Choroid plexus epithelial cell (primary cell): ENCODE data around the gene SPATS2L.
A peak's percentile ranks its signal among the peaks of the same experiment; 100 is the strongest.

Experiments used
- DNase-seq: peaks from one replicate; pipeline ENCODE4 v3.0.0-alpha.2; 2010; ENCODE audit warnings: low read depth
- H3K4me3 ChIP-seq: 2 replicates; pipeline ENCODE4 v1.5.1; 2011; ENCODE audit warnings: low read depth, mild to moderate bottlenecking, control low read depth, low read length, moderate library complexity
- TF ChIP-seq, protein P1 (sequence below): conservative IDR thresholded peaks from 2 replicates; pipeline ENCODE4 v1.5.1; 2011; ENCODE audit warnings: low read depth, mild to moderate bottlenecking, control low read depth, inconsistent platforms, low read length, moderate library complexity

The SPATS2L gene

DNA sequence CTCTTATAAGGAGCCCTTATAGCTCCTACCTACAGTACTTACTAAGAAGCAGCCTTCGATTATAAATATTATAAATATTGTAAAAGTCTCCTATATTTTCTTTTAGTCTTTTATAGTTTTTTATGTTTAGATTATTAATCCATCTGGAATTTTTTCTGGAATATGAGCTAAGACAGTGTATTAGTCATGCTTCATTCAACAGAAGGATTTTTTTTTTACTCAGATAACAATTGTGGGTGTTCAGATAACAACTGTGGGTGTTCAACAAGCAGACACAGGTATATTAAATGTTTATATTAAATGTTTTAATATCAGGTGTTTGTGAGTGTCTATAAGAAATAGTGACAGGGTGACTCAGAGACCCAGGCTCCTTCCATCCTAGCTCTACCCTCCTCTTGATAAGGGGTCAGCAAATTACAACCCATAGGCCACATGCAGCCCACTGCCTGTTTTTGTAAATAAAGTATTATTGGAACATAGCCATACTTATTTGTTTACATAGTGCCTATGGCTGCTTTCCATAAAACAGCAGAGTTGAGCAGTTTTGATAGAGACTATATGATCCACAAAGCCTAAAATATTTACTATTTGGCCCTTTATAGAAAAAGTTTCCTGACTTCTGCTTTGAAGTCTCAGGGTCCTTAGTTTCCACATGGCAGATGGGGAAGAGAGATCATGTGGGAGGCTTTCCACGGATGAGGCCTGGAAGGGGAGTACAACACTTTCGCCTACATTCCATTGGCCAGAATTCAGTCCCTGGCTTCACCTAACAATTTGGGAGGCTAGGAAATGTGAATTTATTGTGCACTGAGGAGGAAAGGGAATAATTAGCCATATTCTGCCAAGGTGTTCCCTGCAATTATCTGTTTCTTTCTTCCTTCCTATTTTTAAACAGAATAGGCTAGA is 4.3 kb upstream of the SPATS2L start:
- TF ChIP-seq, protein P1, sequence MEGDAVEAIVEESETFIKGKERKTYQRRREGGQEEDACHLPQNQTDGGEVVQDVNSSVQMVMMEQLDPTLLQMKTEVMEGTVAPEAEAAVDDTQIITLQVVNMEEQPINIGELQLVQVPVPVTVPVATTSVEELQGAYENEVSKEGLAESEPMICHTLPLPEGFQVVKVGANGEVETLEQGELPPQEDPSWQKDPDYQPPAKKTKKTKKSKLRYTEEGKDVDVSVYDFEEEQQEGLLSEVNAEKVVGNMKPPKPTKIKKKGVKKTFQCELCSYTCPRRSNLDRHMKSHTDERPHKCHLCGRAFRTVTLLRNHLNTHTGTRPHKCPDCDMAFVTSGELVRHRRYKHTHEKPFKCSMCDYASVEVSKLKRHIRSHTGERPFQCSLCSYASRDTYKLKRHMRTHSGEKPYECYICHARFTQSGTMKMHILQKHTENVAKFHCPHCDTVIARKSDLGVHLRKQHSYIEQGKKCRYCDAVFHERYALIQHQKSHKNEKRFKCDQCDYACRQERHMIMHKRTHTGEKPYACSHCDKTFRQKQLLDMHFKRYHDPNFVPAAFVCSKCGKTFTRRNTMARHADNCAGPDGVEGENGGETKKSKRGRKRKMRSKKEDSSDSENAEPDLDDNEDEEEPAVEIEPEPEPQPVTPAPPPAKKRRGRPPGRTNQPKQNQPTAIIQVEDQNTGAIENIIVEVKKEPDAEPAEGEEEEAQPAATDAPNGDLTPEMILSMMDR: no peak
- H3K4me3 ChIP-seq: no peak overlapping the region
- DNase-seq: no peak

DNA sequence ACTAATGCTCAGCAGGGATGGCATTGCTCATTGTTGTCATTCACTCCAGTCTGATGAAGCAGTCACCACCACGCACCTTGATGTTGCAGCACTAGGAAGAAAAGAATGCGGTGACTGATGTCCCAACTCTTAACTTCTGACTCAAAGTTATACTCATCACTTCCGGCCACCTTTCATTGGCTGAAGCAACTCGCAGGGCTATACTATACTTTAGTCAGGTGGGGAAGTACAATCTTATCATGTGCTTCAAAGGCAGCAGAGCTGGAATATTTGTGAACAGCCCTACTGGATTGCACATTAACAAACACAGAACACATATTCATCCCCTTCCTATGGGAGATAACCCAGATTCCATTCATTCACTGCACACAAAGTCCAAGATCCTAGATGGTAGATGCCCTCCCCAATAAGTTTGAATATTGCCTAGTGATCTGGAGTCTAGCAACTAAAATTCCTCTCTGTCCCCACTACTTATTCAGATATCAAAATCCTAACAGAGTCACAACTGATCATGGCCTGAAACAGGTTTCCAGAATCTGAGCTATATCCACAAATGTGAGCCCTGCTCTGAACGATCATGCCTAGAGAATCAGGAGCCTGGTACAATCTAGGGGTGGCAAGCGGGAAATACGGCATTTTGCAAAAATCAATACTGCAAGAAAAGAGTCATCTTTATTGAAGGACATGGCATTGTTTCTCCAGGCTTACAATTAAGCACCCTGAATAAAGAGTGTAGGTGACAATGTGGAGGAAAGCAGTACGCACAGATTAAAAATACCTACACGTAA is 3.4 kb upstream of the SPATS2L start:
- TF ChIP-seq, protein P1: no peak
- H3K4me3 ChIP-seq: no peak overlapping the region
- peak; percentile 72 for DNase-seq

DNA sequence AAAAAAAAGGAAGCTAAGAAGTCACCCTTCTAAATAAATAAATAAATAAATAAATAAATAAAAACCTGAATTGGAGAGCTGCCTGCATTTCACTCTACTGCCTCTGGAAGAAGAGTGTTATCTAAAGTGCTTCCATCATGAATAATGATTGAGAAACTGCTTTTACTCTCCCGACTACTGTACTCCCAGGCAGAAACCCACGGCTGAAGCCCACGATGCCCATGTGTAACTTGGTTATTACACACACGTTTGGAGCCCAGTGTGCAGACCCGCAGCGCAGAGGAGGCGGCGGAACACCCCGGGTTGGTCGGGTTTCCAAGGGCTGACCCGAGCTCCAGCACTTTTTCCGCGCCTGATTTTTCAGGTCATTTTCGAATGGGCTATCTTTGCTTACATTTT is 697 bp upstream of the SPATS2L start:
- TF ChIP-seq, protein P1: peak; percentile 18
- DNase-seq: peak; percentile 73
- peak overlapping the region; percentile 76 for H3K4me3 ChIP-seq

DNA sequence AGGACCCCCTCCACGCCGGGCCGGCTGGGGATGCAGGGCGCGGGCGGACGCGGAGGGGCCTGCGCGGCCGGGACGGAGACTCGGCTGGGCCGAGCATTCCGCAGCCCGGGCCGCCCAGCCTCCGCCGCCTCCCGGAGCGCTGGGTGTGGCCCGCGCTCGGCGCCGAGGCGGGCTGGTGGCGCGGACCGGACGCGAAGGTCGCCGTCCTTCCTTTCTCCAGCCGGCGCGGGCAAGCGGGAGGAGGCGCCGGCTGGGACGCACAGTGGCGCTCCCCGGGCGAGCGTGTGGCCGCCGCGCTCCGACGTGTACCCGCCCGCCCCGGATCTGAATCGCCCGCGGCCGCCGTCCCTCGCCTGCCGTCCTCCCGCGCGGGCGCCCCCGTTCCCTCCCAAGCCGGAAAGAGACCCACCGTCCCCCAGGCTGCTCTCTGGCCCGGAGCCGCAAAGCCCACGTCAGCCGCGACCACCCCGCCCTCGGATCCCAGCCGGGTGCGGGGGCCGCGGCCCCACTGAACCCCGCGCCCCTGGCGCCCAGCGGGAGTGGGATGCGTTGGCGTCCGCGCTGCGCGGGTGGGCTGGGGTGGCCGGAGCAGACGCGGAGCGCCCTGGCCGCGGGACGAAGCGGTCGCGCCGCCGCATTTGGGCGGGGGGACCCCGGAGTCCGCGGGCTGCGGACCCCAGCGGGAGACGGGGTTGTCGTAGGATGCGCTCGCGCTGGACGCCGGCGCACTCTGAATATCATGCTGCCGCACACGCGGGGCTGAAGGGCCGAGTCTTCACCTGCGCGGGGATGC is 634 bp downstream of the SPATS2L start:
- TF ChIP-seq, protein P1: no peak
- peak; percentile 33 for DNase-seq
- peak overlapping the region; percentile 76 for H3K4me3 ChIP-seq

DNA sequence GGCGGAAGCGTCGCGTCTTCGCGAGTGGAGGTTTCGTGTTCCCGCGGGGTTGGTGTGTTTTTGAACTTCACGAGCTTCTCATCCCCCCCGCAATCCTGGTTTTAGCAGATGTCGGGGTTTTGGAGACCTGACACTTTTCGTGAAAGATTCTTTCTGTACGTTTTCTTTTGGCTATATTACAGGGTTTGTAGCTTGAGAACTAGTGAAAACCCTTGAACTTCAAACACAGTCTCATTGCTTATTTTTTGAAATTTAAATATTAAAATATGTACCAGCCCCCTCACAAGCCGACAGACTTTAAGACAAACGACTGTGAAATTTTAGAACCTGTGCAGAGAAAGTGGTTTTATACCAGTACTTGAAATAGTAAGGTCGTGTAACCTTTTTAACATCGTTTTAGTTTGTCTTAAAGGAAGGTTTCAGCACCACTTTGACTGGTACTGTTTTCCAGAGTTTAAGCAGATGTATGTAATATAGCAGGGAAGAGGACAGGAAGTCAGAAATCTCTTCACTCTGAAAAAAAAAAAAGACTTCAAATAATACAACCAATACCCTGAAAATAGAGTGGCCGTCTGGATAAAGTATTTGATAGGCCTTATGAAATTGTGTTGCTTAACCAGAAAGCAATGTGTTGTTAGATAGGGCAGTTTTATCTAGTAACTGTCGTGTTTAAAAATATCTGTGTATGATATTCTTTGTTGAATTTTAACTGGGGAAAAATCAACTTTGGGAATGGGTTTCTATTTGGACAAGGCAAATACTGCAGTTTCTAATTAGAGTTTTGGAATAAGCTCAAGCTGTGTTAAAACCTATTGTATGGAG is 1.4 kb downstream of the SPATS2L start:
- TF ChIP-seq, protein P1: no peak
- DNase-seq: peak; percentile 73
- H3K4me3 ChIP-seq: peak overlapping the region; percentile 76

DNA sequence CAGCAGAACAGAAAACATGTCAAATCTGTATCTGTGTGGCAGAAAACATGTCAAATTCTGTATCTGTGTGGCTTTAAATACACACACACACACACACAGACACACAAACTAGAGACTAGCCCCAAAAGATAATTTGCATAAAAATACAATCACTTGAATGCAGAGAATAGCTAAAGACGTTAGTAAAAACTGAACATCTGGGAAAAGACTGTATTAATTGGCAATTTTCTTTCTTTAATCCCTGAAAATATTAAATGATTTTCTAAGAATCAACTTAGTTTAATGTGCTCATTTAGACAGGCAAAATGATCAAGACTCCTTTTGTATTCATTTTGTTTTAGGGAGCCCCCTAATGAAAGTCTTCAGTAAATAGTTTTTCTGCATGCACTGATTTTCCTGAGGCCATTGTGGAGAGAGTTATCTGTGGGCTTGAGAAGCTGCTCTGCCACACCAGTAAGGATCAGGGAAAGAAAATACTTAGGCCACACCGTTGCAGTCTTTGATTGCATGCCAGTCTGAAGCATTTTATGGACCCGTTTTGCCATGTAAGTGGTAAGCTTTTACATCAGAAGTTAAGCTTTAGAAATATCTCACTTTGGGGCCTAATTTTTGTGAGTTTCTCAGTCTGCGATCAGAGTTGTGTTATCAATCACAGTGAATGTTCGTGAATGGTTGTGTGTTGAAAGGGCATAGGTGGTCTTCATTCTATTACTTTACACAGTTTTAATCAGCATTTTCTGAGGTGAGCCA is 2.2 kb downstream of the SPATS2L start:
- peak overlapping the region; percentile 76 for H3K4me3 ChIP-seq
- DNase-seq: peak; percentile 60
- TF ChIP-seq, protein P1: peak; percentile 25
